SK-N-SH (cell line): Measurements from ENCODE around the gene PARN.

Experiments
- CTCF ChIP-seq: fragments of 200-600 bp; sonication (generic); IDR thresholded peaks from 2 replicates; pipeline ENCODE4 v1.6.1; 2017; ENCODE audit warnings: antibody characterized with exemption, mild to moderate bottlenecking, moderate library complexity
- ELF1 ChIP-seq: IDR thresholded peaks from 2 replicates; pipeline ENCODE4 v1.4.0; 2012

GRCh38 chr16:14491861-14492529, 138.1 kb downstream of the PARN start:
- TF ChIP-seq CTCF (no peak), ELF1 (no peak)
